HCT116 (cell line): ENCODE measurements around the gene AURKA. TPM values are rescaled to one million over a fixed set of nuclear protein-coding genes. Genes with fewer than 3 reads are reported as not detected.

Source experiments
- ATAC-seq: fragments of 200-7000 bp; cut with Tn5 transposase; 2 replicates; pipeline ENCODE4 v1.9.1; 2020; ENCODE audit warnings: mild to moderate bottlenecking, moderate library complexity
- BruUV-seq: library from RNA; stranded (reverse); fragments of 400-500 nt; replicated peaks from 2 replicates; lab custom pipeline; 2021; lab: Mats Ljungman, UMichigan
- CTCF ChIA-PET: fragments of 300-600 bp; sonication (Branson Sonifier 250); formaldehyde crosslinking; loops from one replicate; lab custom pipeline; 2021; ENCODE audit warnings: antibody characterized with exemption; lab: Charles Lee
- POLR2A ChIA-PET: fragments of 300-600, 350-600 bp; sonication (Branson Sonifier 250); formaldehyde crosslinking; loops from one replicate; lab custom pipeline; 2021; ENCODE audit warnings: antibody characterized with exemption; lab: Charles Lee
- RAD21 ChIA-PET, 2 experiments: fragments of 300-600 bp; sonication (Branson Sonifier 250); formaldehyde crosslinking; loops; one replicate each; lab custom pipeline; 2023; ENCODE audit warnings: low total read pairs in 2 of 2; ENCODE audit not compliant: uncharacterized antibody in 2 of 2, unreplicated experiment in 2 of 2, low non-redundant PET in 1 of 2; lab: Charles Lee
- DNase-seq: peaks from one replicate; pipeline ENCODE4 v3.0.0-alpha.2; 2010; ENCODE audit warnings: low read depth, low spot score
- H2AFZ ChIP-seq: fragments of 200-600 bp; shearing (Covaris generic), sonication (generic); 2 replicates; pipeline ENCODE4 v1.6.1; 2017; ENCODE audit warnings: low read depth, mixed run types, mixed read lengths, antibody characterized with exemption, low read length; ENCODE audit not compliant: poor library complexity, severe bottlenecking
- H3K27ac ChIP-seq: 2 replicates; pipeline ENCODE4 v1.5.1; 2012; ENCODE audit warnings: low read depth, low read length
- H3K27me3 ChIP-seq: fragments of 200-600 bp; sonication (generic); 2 replicates; pipeline ENCODE4 v1.6.1; 2016; ENCODE audit warnings: mixed run types, low read length, mixed read lengths; ENCODE audit not compliant: insufficient read depth
- H3K36me3 ChIP-seq, 2 experiments: fragments of 200-500 bp in 1 of 2; fragments of 200-600 bp in 1 of 2; sonication (Bioruptor generic) in 1 of 2; sonication (generic) in 1 of 2; 2 replicates each; pipeline versions ENCODE4 v1.5.1 to v1.6.1; 2014 to 2016; ENCODE audit warnings: low read length in 2 of 2, inconsistent platforms in 1 of 2, mixed read lengths in 1 of 2, mixed run types in 1 of 2; ENCODE audit not compliant: insufficient read depth in 2 of 2, control insufficient read depth in 1 of 2
- H3K4me1 ChIP-seq, 2 experiments: fragments of 200-600 bp in 1 of 2; sonication (generic) in 1 of 2; 2 replicates each; pipeline versions ENCODE4 v1.5.1 to v1.6.1; 2012 to 2017; ENCODE audit warnings: low read length in 2 of 2, inconsistent platforms in 1 of 2, mild to moderate bottlenecking in 1 of 2, mixed read lengths in 1 of 2, mixed run types in 1 of 2, moderate library complexity in 1 of 2; ENCODE audit not compliant: insufficient read depth in 2 of 2, control insufficient read depth in 1 of 2
- H3K4me2 ChIP-seq: fragments of 200-600 bp; sonication (generic); 2 replicates; pipeline ENCODE4 v1.6.1; 2017; ENCODE audit warnings: mixed run types, low read length, mixed read lengths
- H3K4me3 ChIP-seq, 2 experiments: fragments of 200-600 bp in 1 of 2; sonication (generic) in 1 of 2; replicated peaks in 1 of 2; 2 replicates each; pipeline ENCODE4 v1.5.1; 2011 to 2016; ENCODE audit warnings: low read length in 2 of 2, control low read depth in 1 of 2, low read depth in 1 of 2, mild to moderate bottlenecking in 1 of 2, mixed read lengths in 1 of 2, mixed run types in 1 of 2
- H3K79me2 ChIP-seq: fragments of 200-600 bp; sonication (generic); 2 replicates; pipeline ENCODE4 v1.6.1; 2017; ENCODE audit warnings: mild to moderate bottlenecking, mixed run types, low read length, moderate library complexity, mixed read lengths; ENCODE audit not compliant: insufficient read depth
- H3K9ac ChIP-seq: fragments of 200-600 bp; sonication (generic); 2 replicates; pipeline ENCODE4 v1.6.1; 2016; ENCODE audit warnings: low read length, mixed read lengths
- H3K9me2 ChIP-seq: fragments of 200-600 bp; sonication (generic), shearing (Covaris generic); 2 replicates; pipeline ENCODE4 v1.6.1; 2017; ENCODE audit warnings: mixed run types, mild to moderate bottlenecking, moderate library complexity; ENCODE audit not compliant: insufficient read depth
- H3K9me3 ChIP-seq, 2 experiments: fragments of 200-500 bp in 1 of 2; fragments of 200-600 bp in 1 of 2; sonication (Bioruptor generic) in 1 of 2; sonication (generic) in 1 of 2; 2 replicates each; pipeline ENCODE4 v1.6.1; 2014 to 2017; ENCODE audit warnings: low read length in 2 of 2, mixed read lengths in 2 of 2, inconsistent platforms in 1 of 2, low read depth in 1 of 2, mild to moderate bottlenecking in 1 of 2, mixed run types in 1 of 2, moderate library complexity in 1 of 2; ENCODE audit not compliant: control insufficient read depth in 1 of 2, insufficient read depth in 1 of 2
- H4K20me1 ChIP-seq: fragments of 200-600 bp; sonication (generic), shearing (Covaris generic); 2 replicates; pipeline ENCODE4 v1.6.1; 2017; ENCODE audit warnings: mixed run types, mild to moderate bottlenecking, moderate library complexity; ENCODE audit not compliant: insufficient read depth
- CBX3 ChIP-seq: IDR thresholded peaks from 2 replicates; pipeline ENCODE4 v1.6.1; 2012; ENCODE audit warnings: low read depth
- CEBPB ChIP-seq: IDR thresholded peaks from 2 replicates; pipeline ENCODE4 v1.6.1; 2012; ENCODE audit warnings: low read depth
- EGR1 ChIP-seq: IDR thresholded peaks from 2 replicates; pipeline ENCODE4 v1.6.1; 2012; ENCODE audit warnings: low read depth
- EZH2 ChIP-seq: fragments of 200-600 bp; sonication (generic); IDR thresholded peaks from 2 replicates; pipeline ENCODE4 v1.6.1; 2017; ENCODE audit warnings: antibody characterized with exemption, mixed run types
- EZH2phosphoT487 ChIP-seq: fragments of 200-600 bp; IDR thresholded peaks from 2 replicates; pipeline ENCODE4 v1.6.1; 2018; ENCODE audit warnings: antibody characterized with exemption, borderline replicate concordance
- FOSL1 ChIP-seq: IDR thresholded peaks from 2 replicates; pipeline ENCODE4 v1.6.1; 2012; ENCODE audit warnings: low read depth
- SRF ChIP-seq: IDR thresholded peaks from 2 replicates; pipeline ENCODE4 v1.6.1; 2012; ENCODE audit warnings: low read depth
- TCF7L2 ChIP-seq: IDR thresholded peaks from 2 replicates; pipeline ENCODE4 v1.7.0; 2011; ENCODE audit warnings: borderline replicate concordance, inconsistent platforms; ENCODE audit not compliant: insufficient read depth, insufficient read length; ENCODE audit errors: extremely low read depth
- ZFX ChIP-seq: fragments of 450-650 bp; IDR thresholded peaks from 2 replicates; pipeline ENCODE4 v1.6.1; 2017
- intact Hi-C: fragments of 100-400 bp; cut with micrococcal nuclease; formaldehyde crosslinking; loops from 2 replicates; pipeline ENCODE4 v1.10.0; 2022
- total RNA-seq: library from RNA; stranded (reverse); gene quantifications from one replicate; pipeline ENCODE4 v1.2.1, GENCODE V29; 2021; ENCODE audit not compliant: unreplicated experiment
- TF ChIP-seq, protein P1 (sequence below): IDR thresholded peaks from 2 replicates; pipeline ENCODE4 v1.6.1; 2012
- TF ChIP-seq, protein P2 (sequence below): IDR thresholded peaks from 2 replicates; pipeline ENCODE4 v1.6.1; 2011; ENCODE audit warnings: mild to moderate bottlenecking, low read length, moderate library complexity; ENCODE audit not compliant: insufficient replicate concordance; ENCODE audit errors: extremely low read depth
- TF ChIP-seq, protein P3 (sequence below), 3 experiments: fragments of 200-600 bp in 1 of 3; sonication (generic) in 1 of 3; IDR thresholded peaks in 2 of 3; conservative IDR thresholded peaks in 1 of 3; 2 replicates each; pipeline ENCODE4 v1.5.1; 2012 to 2017; ENCODE audit warnings: low read depth in 2 of 3, low read length in 2 of 3, antibody characterized with exemption in 1 of 3, borderline replicate concordance in 1 of 3, control low read depth in 1 of 3, mild to moderate bottlenecking in 1 of 3, mixed read lengths in 1 of 3, mixed run types in 1 of 3, moderate library complexity in 1 of 3; ENCODE audit not compliant: insufficient read depth in 1 of 3

The AURKA gene
- total RNA-seq, 1 experiment from 2014 or later = 80.1 TPM

DNA sequence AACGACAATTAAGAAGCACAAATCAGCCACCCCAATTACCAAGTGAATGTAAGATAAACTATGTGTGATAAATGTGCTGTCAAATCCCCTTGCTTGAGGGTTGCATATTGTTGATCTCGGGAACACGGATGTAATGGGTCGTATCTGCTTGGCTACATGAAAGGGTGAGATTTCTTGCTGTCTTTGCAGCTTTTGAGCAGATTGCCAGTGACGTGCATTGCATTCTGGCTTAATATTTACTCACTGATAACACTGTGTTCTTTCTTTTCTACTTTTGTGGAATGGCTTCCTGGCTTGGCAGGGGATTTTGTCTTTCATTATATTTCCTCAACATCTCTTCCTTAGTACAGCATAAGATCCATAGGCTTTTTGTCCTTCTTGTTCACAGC is 43.7 kb downstream of the AURKA start:
- no peak for TF ChIP-seq EGR1
- TF ChIP-seq SRF = no peak
- no peak for TF ChIP-seq CBX3
- TF ChIP-seq, protein P1, sequence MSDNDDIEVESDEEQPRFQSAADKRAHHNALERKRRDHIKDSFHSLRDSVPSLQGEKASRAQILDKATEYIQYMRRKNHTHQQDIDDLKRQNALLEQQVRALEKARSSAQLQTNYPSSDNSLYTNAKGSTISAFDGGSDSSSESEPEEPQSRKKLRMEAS = no peak
- TF ChIP-seq, protein P2, sequence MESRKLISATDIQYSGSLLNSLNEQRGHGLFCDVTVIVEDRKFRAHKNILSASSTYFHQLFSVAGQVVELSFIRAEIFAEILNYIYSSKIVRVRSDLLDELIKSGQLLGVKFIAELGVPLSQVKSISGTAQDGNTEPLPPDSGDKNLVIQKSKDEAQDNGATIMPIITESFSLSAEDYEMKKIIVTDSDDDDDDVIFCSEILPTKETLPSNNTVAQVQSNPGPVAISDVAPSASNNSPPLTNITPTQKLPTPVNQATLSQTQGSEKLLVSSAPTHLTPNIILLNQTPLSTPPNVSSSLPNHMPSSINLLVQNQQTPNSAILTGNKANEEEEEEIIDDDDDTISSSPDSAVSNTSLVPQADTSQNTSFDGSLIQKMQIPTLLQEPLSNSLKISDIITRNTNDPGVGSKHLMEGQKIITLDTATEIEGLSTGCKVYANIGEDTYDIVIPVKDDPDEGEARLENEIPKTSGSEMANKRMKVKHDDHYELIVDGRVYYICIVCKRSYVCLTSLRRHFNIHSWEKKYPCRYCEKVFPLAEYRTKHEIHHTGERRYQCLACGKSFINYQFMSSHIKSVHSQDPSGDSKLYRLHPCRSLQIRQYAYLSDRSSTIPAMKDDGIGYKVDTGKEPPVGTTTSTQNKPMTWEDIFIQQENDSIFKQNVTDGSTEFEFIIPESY = no peak
- no peak for TF ChIP-seq EZH2
- TF ChIP-seq ZFX = no peak
- TF ChIP-seq CEBPB = no peak
- TF ChIP-seq EZH2phosphoT487 = no peak
- TF ChIP-seq, protein P3, sequence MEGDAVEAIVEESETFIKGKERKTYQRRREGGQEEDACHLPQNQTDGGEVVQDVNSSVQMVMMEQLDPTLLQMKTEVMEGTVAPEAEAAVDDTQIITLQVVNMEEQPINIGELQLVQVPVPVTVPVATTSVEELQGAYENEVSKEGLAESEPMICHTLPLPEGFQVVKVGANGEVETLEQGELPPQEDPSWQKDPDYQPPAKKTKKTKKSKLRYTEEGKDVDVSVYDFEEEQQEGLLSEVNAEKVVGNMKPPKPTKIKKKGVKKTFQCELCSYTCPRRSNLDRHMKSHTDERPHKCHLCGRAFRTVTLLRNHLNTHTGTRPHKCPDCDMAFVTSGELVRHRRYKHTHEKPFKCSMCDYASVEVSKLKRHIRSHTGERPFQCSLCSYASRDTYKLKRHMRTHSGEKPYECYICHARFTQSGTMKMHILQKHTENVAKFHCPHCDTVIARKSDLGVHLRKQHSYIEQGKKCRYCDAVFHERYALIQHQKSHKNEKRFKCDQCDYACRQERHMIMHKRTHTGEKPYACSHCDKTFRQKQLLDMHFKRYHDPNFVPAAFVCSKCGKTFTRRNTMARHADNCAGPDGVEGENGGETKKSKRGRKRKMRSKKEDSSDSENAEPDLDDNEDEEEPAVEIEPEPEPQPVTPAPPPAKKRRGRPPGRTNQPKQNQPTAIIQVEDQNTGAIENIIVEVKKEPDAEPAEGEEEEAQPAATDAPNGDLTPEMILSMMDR (IDR thresholded peaks at IDR 0.05 in 2 of 3, conservative IDR thresholded peaks at IDR 0.05 in 1 of 3; ENCODE audit: borderline replicate concordance in 1 of 3, insufficient read depth in 1 of 3, low read depth in 2 of 3, low read length in 2 of 3) = no peak
- TF ChIP-seq TCF7L2 = no peak
- no peak for TF ChIP-seq FOSL1
- H3K27ac ChIP-seq = no peak overlapping the region
- H2AFZ ChIP-seq = no peak overlapping the region
- no peaks in the 10 kb centered on the region for H3K9me2 ChIP-seq
- H3K4me3 ChIP-seq = no peak overlapping the region
- no peaks in the 10 kb centered on the region for H4K20me1 ChIP-seq
- intact Hi-C loops = no loop called here
- no peaks in the 10 kb centered on the region for H3K36me3 ChIP-seq
- H3K79me2 ChIP-seq = no peaks in the 10 kb centered on the region
- no peak for ATAC-seq
- ChIA-PET CTCF (no interaction called here), POLR2A (no interaction called here), RAD21 (no interaction called here)
- H3K9me3 ChIP-seq = no peaks in the 10 kb centered on the region
- H3K27me3 ChIP-seq = peaks cover 3% of the 10 kb centered on the region; the same call in 1 of the 2 replicates
- no peak overlapping the region for H3K4me2 ChIP-seq
- no TSS peak for BruUV-seq
- no peak for DNase-seq
- H3K9ac ChIP-seq = no peak overlapping the region
- H3K4me1 ChIP-seq = no peaks in the 10 kb centered on the region
